ENCODE measurements around the gene CRISPLD2. TPM values are rescaled to one million over a fixed set of nuclear protein-coding genes. Genes with fewer than 3 reads are reported as not detected.

CRISPLD2 gene
- total RNA-seq, 2 donors from 2014 or later, result 27.5 to 129 TPM

DNA sequence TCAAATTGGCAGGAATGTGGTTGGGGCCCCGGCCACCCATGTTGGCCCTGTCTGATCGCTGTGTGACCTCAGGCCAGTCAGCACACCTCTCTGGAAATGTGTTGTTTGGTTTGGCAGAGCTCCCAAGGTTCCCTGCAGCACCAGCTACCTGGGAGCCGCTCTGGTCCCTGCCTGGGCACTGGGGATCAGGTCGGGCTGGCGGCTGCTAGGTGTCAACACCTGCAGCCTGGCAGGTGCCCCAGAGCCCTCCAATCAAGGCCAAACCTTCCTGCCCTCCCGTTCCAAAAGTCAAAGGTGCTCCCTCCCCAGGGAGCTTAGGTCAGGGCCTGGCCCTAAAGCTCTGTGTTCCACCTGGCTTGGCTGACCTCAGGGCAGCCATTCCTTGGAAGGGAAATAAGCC is 135.6 kb downstream of the CRISPLD2 start:
- DNase-seq (peak; percentile 89 to 94 (median 94)), ATAC-seq (peak; percentile 85)
- Histone ChIP-seq H3K4me3 (no peak overlapping the region), H3K9me3 (no peaks in the 10 kb centered on the region), H3K4me1 (peaks cover 35% of the 10 kb centered on the region), H3K36me3 (replicated peaks in 1 of 2; ENCODE audit: insufficient read depth in 1 of 2, low read depth in 2 of 2) (no peaks in the 10 kb centered on the region), H3K27me3 (no peaks in the 10 kb centered on the region), H3K27ac (peak overlapping the region; percentile 15 to 59 (median 41))
- 39 to 40% methylated on average over 1 to 4 of the region's 6 CpGs for WGBS, 2 donors
- intact Hi-C loops (cut with DNase I), result no loop called here
- no peak for TF ChIP-seq POLR2A (IDR thresholded peaks at IDR 0.05)
- TF ChIP-seq, protein P1, sequence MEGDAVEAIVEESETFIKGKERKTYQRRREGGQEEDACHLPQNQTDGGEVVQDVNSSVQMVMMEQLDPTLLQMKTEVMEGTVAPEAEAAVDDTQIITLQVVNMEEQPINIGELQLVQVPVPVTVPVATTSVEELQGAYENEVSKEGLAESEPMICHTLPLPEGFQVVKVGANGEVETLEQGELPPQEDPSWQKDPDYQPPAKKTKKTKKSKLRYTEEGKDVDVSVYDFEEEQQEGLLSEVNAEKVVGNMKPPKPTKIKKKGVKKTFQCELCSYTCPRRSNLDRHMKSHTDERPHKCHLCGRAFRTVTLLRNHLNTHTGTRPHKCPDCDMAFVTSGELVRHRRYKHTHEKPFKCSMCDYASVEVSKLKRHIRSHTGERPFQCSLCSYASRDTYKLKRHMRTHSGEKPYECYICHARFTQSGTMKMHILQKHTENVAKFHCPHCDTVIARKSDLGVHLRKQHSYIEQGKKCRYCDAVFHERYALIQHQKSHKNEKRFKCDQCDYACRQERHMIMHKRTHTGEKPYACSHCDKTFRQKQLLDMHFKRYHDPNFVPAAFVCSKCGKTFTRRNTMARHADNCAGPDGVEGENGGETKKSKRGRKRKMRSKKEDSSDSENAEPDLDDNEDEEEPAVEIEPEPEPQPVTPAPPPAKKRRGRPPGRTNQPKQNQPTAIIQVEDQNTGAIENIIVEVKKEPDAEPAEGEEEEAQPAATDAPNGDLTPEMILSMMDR (IDR thresholded peaks at IDR 0.05), result no peak

- no peaks in the 10 kb centered on the region for H3K36me3 ChIP-seq (replicated peaks in 1 of 2; ENCODE audit: insufficient read depth in 1 of 2, low read depth in 2 of 2)
- DNase-seq (no peak), ATAC-seq (no peak)
- H3K27ac ChIP-seq, result no peak overlapping the region
- H3K9me3 ChIP-seq, result no peaks in the 10 kb centered on the region
- H3K4me3 ChIP-seq, result no peak overlapping the region
- intact Hi-C loops (cut with DNase I), result no loop called here
- 78 to 88% methylated on average over 4 to 5 of the region's 5 CpGs for WGBS, 2 donors
- no peak for TF ChIP-seq POLR2A (IDR thresholded peaks at IDR 0.05)
- TF ChIP-seq, protein P1 (IDR thresholded peaks at IDR 0.05), result no peak
- H3K4me1 ChIP-seq, result peaks cover 30% of the 10 kb centered on the region
- no peaks in the 10 kb centered on the region for H3K27me3 ChIP-seq
Observed at GRCh38 chr16:84957192-84957591, 137.4 kb downstream of the CRISPLD2 start.

DNA sequence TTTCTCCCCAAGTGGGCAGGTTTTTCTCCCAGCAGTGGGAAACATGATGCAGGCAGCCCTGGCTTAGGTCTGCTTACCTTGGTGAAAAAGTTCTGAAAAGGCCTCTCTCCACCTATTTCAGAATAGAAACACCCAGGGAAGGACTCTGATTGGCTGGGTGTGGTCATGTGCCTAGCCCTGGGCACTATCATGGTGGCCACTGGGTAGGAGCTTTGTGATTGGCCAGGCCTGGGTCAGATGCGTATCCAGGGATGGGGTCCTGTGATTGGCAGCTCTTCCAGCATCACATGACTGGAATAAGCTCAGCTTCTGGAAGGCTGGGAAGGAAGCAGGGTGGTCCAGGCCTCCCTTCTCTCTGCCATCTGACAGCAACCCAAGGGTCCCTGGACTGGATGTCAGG is 138.0 kb downstream of the CRISPLD2 start:
- WGBS, 2 donors, result 100% methylated on average over 1 of the region's 1 CpG; no CpG with 5 or more reads in 1 of the 2 donors
- no peak overlapping the region for H3K4me3 ChIP-seq
- ATAC-seq (no peak), DNase-seq (no peak)
- peaks cover 24% of the 10 kb centered on the region for H3K4me1 ChIP-seq
- no peak overlapping the region for H3K27ac ChIP-seq
- H3K36me3 ChIP-seq (replicated peaks in 1 of 2; ENCODE audit: insufficient read depth in 1 of 2, low read depth in 2 of 2), result no peaks in the 10 kb centered on the region
- intact Hi-C loops (cut with DNase I), result no loop called here
- H3K9me3 ChIP-seq, result no peaks in the 10 kb centered on the region
- no peaks in the 10 kb centered on the region for H3K27me3 ChIP-seq
- TF ChIP-seq, protein P1 (IDR thresholded peaks at IDR 0.05), result no peak

Other genes starting within 250 kb of the CRISPLD2 start
- gene COTL1, start 201.9 kb upstream of the CRISPLD2 start, total RNA-seq, result 10 to 100 TPM; 19.7 to 20.4 TPM
- 10 to 100 TPM; 39.7 to 50.8 TPM for gene KLHL36, start 171.5 kb upstream of the CRISPLD2 start, total RNA-seq
- gene USP10, start 120.0 kb upstream of the CRISPLD2 start, total RNA-seq, result 10 to 100 TPM; 24.6 to 32.3 TPM
- gene ZDHHC7, start 191.6 kb downstream of the CRISPLD2 start, total RNA-seq, result 10 to 100 TPM; 17.5 to 39.2 TPM
- 10 to 100 TPM; 23.1 to 71.9 TPM for gene KIAA0513, start 207.8 kb downstream of the CRISPLD2 start, total RNA-seq

Data from body of pancreas (tissue), 4 donors.